ENCODE data around the gene CTNNA3.

CTNNA3 gene

GRCh38 chr10:66586897-66587679 is 1108.9 kb downstream of the CTNNA3 start:
- Histone ChIP-seq H3K4me3 (no peak overlapping the region), H4K20me1 (no peaks in the 10 kb centered on the region), H3K27ac (no peak overlapping the region), H3K4me2 (no peak overlapping the region), H3K27me3 (no peaks in the 10 kb centered on the region), H3K9me3 (no peaks in the 10 kb centered on the region), H3K4me1 (no peaks in the 10 kb centered on the region), H3K36me3 (no peaks in the 10 kb centered on the region), H3K9ac (no peak overlapping the region)
- no peak for TF ChIP-seq Cebpa-rat (IDR thresholded peaks at IDR 0.05)

GRCh38 chr10:66586073-66586472 is 1109.9 kb downstream of the CTNNA3 start:
- no peaks in the 10 kb centered on the region for H3K27me3 ChIP-seq
- TF ChIP-seq Cebpa-rat (IDR thresholded peaks at IDR 0.05), result no peak
- no peak overlapping the region for H3K9ac ChIP-seq
- H3K9me3 ChIP-seq, result no peaks in the 10 kb centered on the region
- no peak overlapping the region for H3K4me2 ChIP-seq
- no peaks in the 10 kb centered on the region for H3K4me1 ChIP-seq
- H3K4me3 ChIP-seq, result no peak overlapping the region
- H3K36me3 ChIP-seq, result no peaks in the 10 kb centered on the region
- H3K27ac ChIP-seq, result no peak overlapping the region
- H4K20me1 ChIP-seq, result no peaks in the 10 kb centered on the region

- H3K27me3 ChIP-seq, result no peaks in the 10 kb centered on the region
- no peak overlapping the region for H3K27ac ChIP-seq
- H3K9me3 ChIP-seq, result no peaks in the 10 kb centered on the region
- H3K9ac ChIP-seq, result no peak overlapping the region
- no peak for TF ChIP-seq Cebpa-rat (IDR thresholded peaks at IDR 0.05)
- no peak overlapping the region for H3K4me2 ChIP-seq
- H4K20me1 ChIP-seq, result no peaks in the 10 kb centered on the region
- no peaks in the 10 kb centered on the region for H3K4me1 ChIP-seq
- H3K4me3 ChIP-seq, result no peak overlapping the region
- H3K36me3 ChIP-seq, result no peaks in the 10 kb centered on the region
Observed at GRCh38 chr10:66575251-66575855, 1120.6 kb downstream of the CTNNA3 start.

- no peak for TF ChIP-seq Cebpa-rat (IDR thresholded peaks at IDR 0.05)
- Histone ChIP-seq H3K4me2 (no peak overlapping the region), H3K27me3 (no peaks in the 10 kb centered on the region), H3K4me1 (no peaks in the 10 kb centered on the region), H3K9me3 (no peaks in the 10 kb centered on the region), H3K36me3 (no peaks in the 10 kb centered on the region), H3K4me3 (no peak overlapping the region), H3K9ac (no peak overlapping the region), H3K27ac (no peak overlapping the region), H4K20me1 (no peaks in the 10 kb centered on the region)
Observed at GRCh38 chr10:66572700-66573099, 1123.3 kb downstream of the CTNNA3 start.

GRCh38 chr10:66565999-66566398 is 1130.0 kb downstream of the CTNNA3 start:
- H3K36me3 ChIP-seq, result no peaks in the 10 kb centered on the region
- TF ChIP-seq Cebpa-rat (IDR thresholded peaks at IDR 0.05), result no peak

GRCh38 chr10:66564287-66564686 is 1131.7 kb downstream of the CTNNA3 start:
- Histone ChIP-seq H3K36me3 (no peaks in the 10 kb centered on the region), H3K27me3 (no peaks in the 10 kb centered on the region), H3K9me3 (no peaks in the 10 kb centered on the region), H3K9ac (no peak overlapping the region), H3K4me2 (no peak overlapping the region), H3K27ac (no peak overlapping the region), H3K4me3 (no peak overlapping the region), H3K4me1 (no peaks in the 10 kb centered on the region), H4K20me1 (no peaks in the 10 kb centered on the region)
- TF ChIP-seq Cebpa-rat (IDR thresholded peaks at IDR 0.05), result no peak

More at GRCh38 chr10:66565999-66566398, 1130.0 kb downstream of the CTNNA3 start:
- H3K4me3 ChIP-seq, result no peak overlapping the region
- no peaks in the 10 kb centered on the region for H4K20me1 ChIP-seq
- H3K27ac ChIP-seq, result no peak overlapping the region
- no peaks in the 10 kb centered on the region for H3K9me3 ChIP-seq
- H3K4me1 ChIP-seq, result no peaks in the 10 kb centered on the region
- H3K9ac ChIP-seq, result no peak overlapping the region
- no peak overlapping the region for H3K4me2 ChIP-seq
- H3K27me3 ChIP-seq, result no peaks in the 10 kb centered on the region

- Histone ChIP-seq H3K27me3 (no peaks in the 10 kb centered on the region), H3K4me3 (no peak overlapping the region), H3K36me3 (no peaks in the 10 kb centered on the region), H4K20me1 (no peaks in the 10 kb centered on the region), H3K4me2 (no peak overlapping the region), H3K4me1 (no peaks in the 10 kb centered on the region), H3K9ac (no peak overlapping the region), H3K27ac (no peak overlapping the region), H3K9me3 (no peaks in the 10 kb centered on the region)
- TF ChIP-seq Cebpa-rat (IDR thresholded peaks at IDR 0.05), result no peak
Observed at GRCh38 chr10:66555061-66555460, 1140.9 kb downstream of the CTNNA3 start.

GRCh38 chr10:66552331-66552730 is 1143.7 kb downstream of the CTNNA3 start:
- TF ChIP-seq Cebpa-rat (IDR thresholded peaks at IDR 0.05), result no peak
- Histone ChIP-seq H3K4me2 (no peak overlapping the region), H3K4me3 (no peak overlapping the region), H3K27me3 (no peaks in the 10 kb centered on the region), H3K9me3 (no peaks in the 10 kb centered on the region), H3K27ac (no peak overlapping the region), H4K20me1 (no peaks in the 10 kb centered on the region), H3K4me1 (no peaks in the 10 kb centered on the region), H3K9ac (no peak overlapping the region), H3K36me3 (no peaks in the 10 kb centered on the region)

GRCh38 chr10:66550351-66550750 is 1145.6 kb downstream of the CTNNA3 start:
- Histone ChIP-seq H3K4me2 (no peak overlapping the region), H3K36me3 (no peaks in the 10 kb centered on the region), H3K27me3 (no peaks in the 10 kb centered on the region), H4K20me1 (no peaks in the 10 kb centered on the region), H3K4me3 (no peak overlapping the region), H3K9me3 (no peaks in the 10 kb centered on the region), H3K4me1 (no peaks in the 10 kb centered on the region), H3K9ac (no peak overlapping the region), H3K27ac (no peak overlapping the region)
- TF ChIP-seq Cebpa-rat (IDR thresholded peaks at IDR 0.05), result no peak

- no peak for TF ChIP-seq Cebpa-rat (IDR thresholded peaks at IDR 0.05)
- Histone ChIP-seq H3K4me2 (peak overlapping the region; percentile 62), H3K36me3 (no peaks in the 10 kb centered on the region), H3K4me1 (peaks cover 18% of the 10 kb centered on the region), H4K20me1 (no peaks in the 10 kb centered on the region), H3K9ac (no peak overlapping the region), H3K27ac (no peak overlapping the region), H3K27me3 (no peaks in the 10 kb centered on the region), H3K9me3 (no peaks in the 10 kb centered on the region), H3K4me3 (no peak overlapping the region)
Observed at GRCh38 chr10:66538908-66539307, 1157.1 kb downstream of the CTNNA3 start.

All from BLaER1 (cell line).